Measurements from ENCODE around the gene UGT1A1.

Gene UGT1A1

DNA sequence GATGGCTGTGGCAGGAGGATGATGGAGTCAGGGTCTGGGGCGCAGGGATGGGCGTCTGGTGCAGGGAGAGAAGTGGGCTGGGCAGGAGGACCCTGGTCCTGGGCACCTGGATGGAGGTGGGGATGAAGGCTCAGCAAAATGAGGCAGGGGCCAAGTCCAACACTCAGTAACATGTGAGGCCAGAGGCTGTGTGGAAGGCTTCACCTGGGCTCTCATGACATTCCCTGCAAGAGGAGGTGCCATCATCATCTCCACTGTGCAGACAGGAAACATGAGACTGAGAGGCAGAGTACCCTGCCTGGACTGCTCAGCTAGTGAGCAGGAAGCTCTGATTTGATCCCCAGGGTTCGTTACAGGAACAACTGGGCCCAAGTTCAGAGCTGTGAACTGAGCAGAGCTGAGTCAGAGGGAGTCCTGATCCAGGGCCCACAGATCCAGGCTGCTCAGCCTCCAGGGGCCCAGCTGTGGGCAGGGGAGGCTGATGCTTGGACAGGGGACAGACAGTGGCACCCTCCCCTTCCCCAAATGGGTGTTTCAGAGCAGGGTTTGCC is 57.4 kb downstream of the UGT1A1 start:
- no peak for DNase-seq (ENCODE audit: low spot score)

DNA sequence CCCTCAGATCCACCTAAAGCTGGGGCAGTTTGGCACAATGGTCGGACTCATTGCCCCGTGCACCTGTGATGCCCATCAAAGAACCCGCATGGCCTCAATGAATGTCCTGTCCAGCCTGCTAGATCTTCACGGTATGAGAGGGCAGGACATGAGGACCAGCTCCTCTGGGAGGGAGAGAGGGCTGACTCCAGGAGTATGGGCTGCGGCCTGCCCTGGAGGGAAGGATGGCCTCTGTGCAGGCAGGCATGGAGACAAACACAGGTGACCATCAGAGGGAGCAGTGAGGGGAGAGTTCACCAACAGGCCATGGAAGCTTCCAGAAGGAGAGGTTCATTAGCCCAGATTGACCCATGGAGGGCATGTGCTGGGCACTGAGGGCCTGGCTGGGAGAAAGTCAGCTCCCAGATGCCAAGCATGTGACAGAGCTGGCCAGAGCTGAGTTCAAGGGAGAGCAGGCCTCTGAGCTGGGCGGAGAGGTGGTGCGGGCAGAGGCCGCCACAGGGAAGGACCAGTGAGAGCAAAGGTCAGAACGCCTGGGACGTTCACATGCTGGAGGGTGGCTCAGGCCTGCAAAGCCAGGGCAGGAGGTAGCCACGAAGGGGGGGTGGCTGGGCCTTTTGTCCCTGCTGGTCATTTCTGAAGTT is 58.0 kb downstream of the UGT1A1 start:
- DNase-seq (ENCODE audit: low spot score) = peak; percentile 29

GRCh38 chr2:233818639-233819621 is 58.9 kb downstream of the UGT1A1 start:
- DNase-seq (ENCODE audit: low spot score) = no peak

DNA sequence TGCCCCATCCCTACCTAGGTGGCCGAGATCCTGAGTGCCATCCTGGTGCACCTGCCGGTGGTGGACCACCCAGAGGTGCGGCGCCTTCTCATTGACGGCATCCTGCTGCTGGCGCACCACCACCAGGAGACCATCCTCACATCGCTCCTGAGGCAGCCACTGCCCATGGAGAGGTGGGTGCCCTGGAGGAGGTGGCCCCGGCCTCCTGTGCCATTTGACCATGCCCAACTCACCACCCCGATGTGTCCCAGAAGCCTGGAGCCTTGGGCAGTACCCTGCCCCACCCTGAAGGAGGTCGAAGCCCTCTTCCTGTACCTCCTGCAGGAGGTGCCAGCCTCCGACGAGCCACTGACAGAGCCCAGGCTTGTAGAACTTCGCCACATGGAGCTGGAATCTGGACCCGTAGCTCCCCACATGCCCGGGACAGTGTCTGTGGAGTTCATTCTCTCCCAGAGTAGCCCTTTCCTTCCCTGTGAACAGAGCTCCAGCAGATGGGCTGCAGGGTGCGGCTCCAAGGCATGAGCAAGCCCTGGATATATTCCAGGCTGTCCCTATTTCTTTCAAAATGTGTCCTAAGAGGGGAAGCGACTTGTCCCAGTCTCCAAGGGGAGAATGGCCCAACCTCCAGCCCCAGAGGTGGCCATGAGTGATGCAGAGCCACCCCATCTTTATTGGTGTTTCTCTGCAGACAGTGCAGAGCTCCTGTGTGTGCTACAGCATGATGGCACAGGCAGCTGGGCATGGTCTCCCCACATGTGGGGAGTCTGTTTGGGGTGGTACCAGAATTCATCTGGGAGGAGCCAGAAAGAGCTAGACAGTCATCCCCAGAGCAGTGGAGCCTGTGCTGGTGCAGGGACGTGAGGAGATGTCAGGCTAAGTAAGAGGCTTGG is 60.1 kb downstream of the UGT1A1 start:
- no peak for DNase-seq (ENCODE audit: low spot score)

DNA sequence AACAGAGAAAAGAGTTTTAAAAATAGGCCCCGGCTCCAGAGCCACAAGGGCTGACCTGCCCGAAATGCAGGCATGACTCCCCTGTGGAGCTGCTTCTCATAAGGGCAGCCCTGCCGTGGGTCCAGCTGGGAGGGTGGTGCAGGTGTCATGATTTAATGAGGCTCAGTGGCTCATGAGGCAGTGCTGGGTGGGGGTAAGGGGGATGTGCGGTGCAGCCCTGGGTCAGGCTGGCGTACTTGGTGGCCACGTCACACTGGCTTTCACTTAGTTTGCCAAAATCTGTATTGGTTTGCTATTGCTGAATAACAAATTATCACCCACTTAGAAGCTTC is 60.7 kb downstream of the UGT1A1 start:
- DNase-seq (ENCODE audit: low spot score) = no peak

GRCh38 chr2:233821196-233821595 is 61.1 kb downstream of the UGT1A1 start:
- no peak for DNase-seq (ENCODE audit: low spot score)

DNA sequence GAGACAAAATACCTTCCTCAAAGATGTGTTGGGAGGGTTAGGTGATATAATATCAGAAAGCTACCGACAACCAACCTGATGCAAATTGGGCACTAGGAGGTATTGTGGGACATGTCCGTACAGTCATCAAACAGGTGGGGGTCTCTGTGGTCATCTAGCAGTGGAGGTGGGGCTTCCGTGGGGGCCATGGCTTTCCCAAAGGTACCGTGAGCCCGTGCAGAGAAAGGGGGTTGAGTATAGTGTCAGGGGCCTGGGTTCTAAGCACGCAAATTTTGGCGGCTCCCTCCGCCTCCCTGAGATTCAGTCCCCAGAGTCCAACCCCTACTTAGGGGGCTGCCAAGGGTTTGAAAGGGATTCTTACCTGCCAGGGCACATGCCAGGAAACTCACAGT is 61.6 kb downstream of the UGT1A1 start:
- no peak for DNase-seq (ENCODE audit: low spot score)

DNA sequence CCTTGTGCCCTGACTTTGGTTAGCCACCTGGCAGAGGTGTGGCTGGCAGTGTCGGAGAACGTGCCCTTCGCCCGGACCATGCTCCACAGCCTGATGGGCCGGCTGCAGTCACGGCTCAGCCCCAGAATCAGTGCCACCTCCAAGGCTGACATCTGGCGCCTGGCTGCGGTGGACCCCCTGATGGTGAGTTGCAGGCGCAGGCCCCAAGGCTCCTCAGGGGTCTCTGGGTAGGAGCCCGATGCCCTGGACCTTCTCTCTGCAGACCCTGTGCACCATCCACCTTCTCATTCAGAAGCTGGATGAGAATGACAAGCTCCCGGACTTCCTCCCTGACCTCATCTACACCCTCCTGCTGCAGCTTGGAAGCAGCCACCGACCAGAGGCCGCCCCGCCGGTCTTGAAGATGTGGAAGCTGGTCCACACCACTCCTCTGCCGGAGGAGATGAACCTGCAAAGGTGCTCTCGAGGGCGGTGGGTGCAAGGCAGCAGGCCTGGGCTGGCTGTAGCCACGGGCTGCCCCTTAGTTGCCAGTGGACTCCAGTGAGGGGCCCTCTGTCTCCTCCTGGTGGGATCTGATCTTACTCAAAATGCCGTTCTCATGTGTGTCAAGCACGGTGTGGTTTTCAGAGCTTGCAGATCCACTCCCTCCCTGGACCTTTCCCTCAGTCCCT is 62.2 kb downstream of the UGT1A1 start:
- DNase-seq (ENCODE audit: low spot score) = no peak
